SK-N-SH treated with all-trans-retinoic acid at 6 μM for 48 hours (cell line): Measurements from ENCODE around the gene KDM4C.
A peak's percentile ranks its signal among the peaks of the same experiment; 100 is the strongest.

Experiments used
- ATAC-seq: fragments of 200-7000 bp; cut with Tn5 transposase; 3 replicates; pipeline ENCODE4 v1.9.1; 2020; ENCODE audit warnings: mild to moderate bottlenecking, moderate library complexity
- BACH2 ChIP-seq: fragments of 250-450 bp; sonication (Bioruptor Pico); IDR thresholded peaks from 2 replicates; pipeline ENCODE4 v1.9.0; 2021; ENCODE audit warnings: mild to moderate bottlenecking, borderline replicate concordance
- CREB5 ChIP-seq: fragments of 250-450 bp; sonication (Bioruptor Pico); IDR thresholded peaks from 2 replicates; pipeline ENCODE4 v1.5.1; 2020; ENCODE audit warnings: low read depth, mild to moderate bottlenecking, moderate library complexity
- CSRNP3 ChIP-seq: fragments of 250-450 bp; sonication (Bioruptor Pico); IDR thresholded peaks from 2 replicates; pipeline ENCODE4 v1.5.1; 2021; ENCODE audit warnings: mild to moderate bottlenecking, moderate library complexity
- GLIS3 ChIP-seq: fragments of 250-450 bp; sonication (Bioruptor Pico); IDR thresholded peaks from 2 replicates; pipeline ENCODE4 v1.5.0; 2020; ENCODE audit warnings: mild to moderate bottlenecking, moderate library complexity
- ISL1 ChIP-seq: fragments of 250-450 bp; sonication (Bioruptor Pico); IDR thresholded peaks from 2 replicates; pipeline ENCODE4 v2.1.2; 2022; ENCODE audit warnings: mild to moderate bottlenecking, moderate library complexity
- OSR1 ChIP-seq: fragments of 250-450 bp; sonication (Bioruptor Pico); IDR thresholded peaks from 2 replicates; pipeline ENCODE4 v1.8.0; 2022; ENCODE audit warnings: moderate library complexity, mild to moderate bottlenecking, inconsistent platforms
- PATZ1 ChIP-seq: fragments of 250-450 bp; sonication (Bioruptor Pico); IDR thresholded peaks from 2 replicates; pipeline ENCODE4 v1.8.0; 2020; ENCODE audit warnings: mild to moderate bottlenecking, moderate library complexity, borderline replicate concordance
- POU6F1 ChIP-seq: fragments of 250-450 bp; sonication (Bioruptor Pico); IDR thresholded peaks from 2 replicates; pipeline ENCODE4 v1.8.0; 2021; ENCODE audit warnings: low read depth, mild to moderate bottlenecking, moderate library complexity, borderline replicate concordance
- PPARA ChIP-seq: fragments of 250-450 bp; sonication (Bioruptor Pico); IDR thresholded peaks from 2 replicates; pipeline ENCODE4 v1.5.0; 2020; ENCODE audit warnings: mild to moderate bottlenecking, borderline replicate concordance
- TCF4 ChIP-seq: fragments of 250-450 bp; sonication (Bioruptor Pico); IDR thresholded peaks from 2 replicates; pipeline ENCODE4 v1.8.0; 2021; ENCODE audit warnings: mild to moderate bottlenecking, moderate library complexity, borderline replicate concordance
- TOX ChIP-seq: fragments of 250-450 bp; sonication (Bioruptor Pico); IDR thresholded peaks from 2 replicates; pipeline ENCODE4 v1.8.0; 2021; ENCODE audit warnings: mild to moderate bottlenecking, moderate library complexity, borderline replicate concordance
- TSHZ2 ChIP-seq: fragments of 250-450 bp; sonication (Bioruptor Pico); IDR thresholded peaks from 2 replicates; pipeline ENCODE4 v1.5.0; 2020; ENCODE audit warnings: mild to moderate bottlenecking, moderate library complexity
- ZC3H10 ChIP-seq: fragments of 250-450 bp; sonication (Bioruptor Pico); IDR thresholded peaks from 2 replicates; pipeline ENCODE4 v1.5.1; 2021; ENCODE audit warnings: mild to moderate bottlenecking, moderate library complexity
- ZNF70 ChIP-seq: fragments of 450-650 bp; formaldehyde crosslinking; IDR thresholded peaks from 2 replicates; pipeline ENCODE4 v1.5.0; 2020; ENCODE audit warnings: mild to moderate bottlenecking, moderate library complexity
- ZNF8 ChIP-seq: fragments of 450-650 bp; formaldehyde crosslinking; IDR thresholded peaks from 2 replicates; pipeline ENCODE4 v1.5.0; 2020; ENCODE audit warnings: mild to moderate bottlenecking, moderate library complexity

KDM4C gene

GRCh38 chr9:6968271-6968670, 210.5 kb downstream of the KDM4C start:
- ATAC-seq = peak; percentile 91
- TF ChIP-seq OSR1 (CRISPR knock-in tag) (no peak), TSHZ2 (CRISPR knock-in tag) (no peak), ZNF8 (CRISPR knock-in tag) (no peak), ISL1 (CRISPR knock-in tag) (no peak), ZNF70 (CRISPR knock-in tag) (no peak), PATZ1 (CRISPR knock-in tag) (no peak), TCF4 (CRISPR knock-in tag) (no peak), CREB5 (CRISPR knock-in tag) (no peak), TOX (CRISPR knock-in tag) (no peak), ZC3H10 (CRISPR knock-in tag) (no peak), CSRNP3 (CRISPR knock-in tag) (no peak), GLIS3 (CRISPR knock-in tag) (no peak)

- TF ChIP-seq TCF4 (CRISPR knock-in tag) = no peak
- no peak for TF ChIP-seq PPARA
- TF ChIP-seq BACH2 (CRISPR knock-in tag) = no peak
- no peak for TF ChIP-seq TOX (CRISPR knock-in tag)
- TF ChIP-seq CSRNP3 (CRISPR knock-in tag) = no peak
- TF ChIP-seq TSHZ2 (CRISPR knock-in tag) = no peak
- TF ChIP-seq ZC3H10 (CRISPR knock-in tag) = no peak
- no peak for ATAC-seq
These were observed 212.0 kb downstream of the KDM4C start for GRCh38 chr9:6969805-6970204.

GRCh38 chr9:6973089-6973488, 215.3 kb downstream of the KDM4C start:
- ATAC-seq = no peak
- TF ChIP-seq OSR1 (CRISPR knock-in tag) (no peak), BACH2 (CRISPR knock-in tag) (no peak), POU6F1 (CRISPR knock-in tag) (no peak)
